Uterus (tissue), 2 donors: ENCODE measurements around the gene SWI5.

Experiments used
- CTCF ChIP-seq, 4 experiments: fragments of 200-600 bp in 2 of 4; fragments of 450-650 bp in 2 of 4; sonication (generic) in 2 of 4; IDR thresholded peaks; one replicate each; pipeline ENCODE4 v1.5.1; 2016 to 2019; ENCODE audit warnings: antibody characterized with exemption in 4 of 4, mild to moderate bottlenecking in 2 of 4, moderate library complexity in 1 of 4
- POLR2A ChIP-seq, 2 donors: fragments of 450-650 bp; IDR thresholded peaks; one replicate each; pipeline ENCODE4 v1.6.1; 2016; ENCODE audit warnings: antibody characterized with exemption in 2 of 2, mild to moderate bottlenecking in 1 of 2, moderate library complexity in 1 of 2

GRCh38 chr9:128253140-128253990 is 22.7 kb upstream of the SWI5 start:
- no peak for TF ChIP-seq CTCF (IDR thresholded peaks at IDR 0.05)
- no peak for TF ChIP-seq POLR2A (IDR thresholded peaks at IDR 0.05)
